WERI-Rb-1 (cell line): Measurements from ENCODE around the gene DNAAF5.

ENCODE experiments used
- DNase-seq: peaks from one replicate; pipeline ENCODE4 v3.0.0-alpha.2; 2020
- H3K27ac ChIP-seq: fragments of 250-450 bp; sonication (Bioruptor Pico); 2 replicates; pipeline ENCODE4 v1.5.1; 2020; ENCODE audit warnings: mild to moderate bottlenecking, moderate library complexity
- H3K27me3 ChIP-seq: fragments of 250-450 bp; sonication (Bioruptor Pico); 2 replicates; pipeline ENCODE4 v1.5.1; 2021; ENCODE audit warnings: mild to moderate bottlenecking, low read depth, moderate library complexity; ENCODE audit not compliant: insufficient read depth, severe bottlenecking
- H3K36me3 ChIP-seq: fragments of 250-450 bp; sonication (Bioruptor Pico); 2 replicates; pipeline ENCODE4 v1.5.1; 2020; ENCODE audit warnings: mild to moderate bottlenecking, moderate library complexity
- H3K4me3 ChIP-seq: 2 replicates; pipeline ENCODE4 v1.5.1; 2011; ENCODE audit warnings: low read depth, mild to moderate bottlenecking, control low read depth, low read length
- H3K9me3 ChIP-seq: fragments of 250-450 bp; sonication (Bioruptor Pico); 2 replicates; pipeline ENCODE4 v1.5.1; 2021; ENCODE audit warnings: mild to moderate bottlenecking, moderate library complexity; ENCODE audit not compliant: severe bottlenecking
- CTCF ChIP-seq: IDR thresholded peaks from 2 replicates; pipeline ENCODE4 v1.5.1; 2011; ENCODE audit warnings: low read depth, mild to moderate bottlenecking, control low read depth, inconsistent platforms, low read length

The DNAAF5 gene

DNA sequence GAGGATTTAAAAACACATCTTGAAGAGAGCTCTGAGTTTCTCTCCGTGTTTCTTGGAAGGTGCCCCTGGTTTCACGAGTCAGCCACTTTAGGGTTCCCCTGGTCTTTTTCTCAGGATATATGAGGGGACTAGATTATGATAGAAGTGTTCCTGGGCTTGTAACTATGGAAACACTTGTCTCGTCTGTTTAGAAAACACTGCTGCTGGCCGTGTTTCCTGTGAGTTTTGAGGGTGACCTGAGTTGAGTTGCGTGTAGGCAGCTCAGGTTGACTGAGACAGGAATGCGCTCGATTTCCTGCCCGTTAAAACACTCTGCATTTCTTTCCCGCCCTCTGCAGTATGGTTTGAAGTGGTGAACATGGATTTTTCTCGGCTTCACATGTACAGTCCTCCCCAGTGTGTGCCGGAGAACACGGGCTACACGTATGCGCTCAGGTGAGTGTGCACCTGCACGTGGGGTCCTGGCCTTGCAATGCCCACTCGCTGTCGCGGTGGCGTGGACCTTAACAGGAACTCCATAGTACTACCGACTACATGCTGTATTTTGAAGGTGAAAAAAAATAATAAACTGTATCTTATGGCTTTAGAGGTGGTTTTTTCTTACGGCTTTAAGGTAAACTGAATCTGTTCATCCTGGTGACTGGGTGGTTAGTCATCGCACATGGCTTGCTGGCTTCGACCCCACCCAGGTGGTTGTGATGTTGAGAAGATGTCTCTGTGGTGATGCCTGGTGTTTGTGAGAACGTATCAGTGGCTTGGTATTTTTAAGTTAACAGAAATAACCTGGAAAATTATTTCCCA lies 105.9 kb downstream of the DNAAF5 start, which contains the start of gene SUN1:
Gene SUN1 (plus strand): TSS at position 310 of the 801 bp plus-strand sequence. CDS start 49 bp downstream, at position 359.
- TF ChIP-seq CTCF, result no peak
- Histone ChIP-seq H3K4me3 (no peak within 1 kb of the TSS), H3K9me3 (no peaks in the 10 kb centered on the region), H3K27ac (no peak within 1 kb of the TSS), H3K36me3 (peaks cover 35% of the 10 kb centered on the region), H3K27me3 (no peaks in the 10 kb centered on the region)
- DNase-seq, result no peak

GRCh38 chr7:832968-833424 lies 106.5 kb downstream of the DNAAF5 start:
- Histone ChIP-seq H3K36me3 (peaks cover 32% of the 10 kb centered on the region), H3K4me3 (no peak overlapping the region), H3K9me3 (no peaks in the 10 kb centered on the region), H3K27ac (no peak overlapping the region), H3K27me3 (no peaks in the 10 kb centered on the region)
- no peak for TF ChIP-seq CTCF
- no peak for DNase-seq

DNA sequence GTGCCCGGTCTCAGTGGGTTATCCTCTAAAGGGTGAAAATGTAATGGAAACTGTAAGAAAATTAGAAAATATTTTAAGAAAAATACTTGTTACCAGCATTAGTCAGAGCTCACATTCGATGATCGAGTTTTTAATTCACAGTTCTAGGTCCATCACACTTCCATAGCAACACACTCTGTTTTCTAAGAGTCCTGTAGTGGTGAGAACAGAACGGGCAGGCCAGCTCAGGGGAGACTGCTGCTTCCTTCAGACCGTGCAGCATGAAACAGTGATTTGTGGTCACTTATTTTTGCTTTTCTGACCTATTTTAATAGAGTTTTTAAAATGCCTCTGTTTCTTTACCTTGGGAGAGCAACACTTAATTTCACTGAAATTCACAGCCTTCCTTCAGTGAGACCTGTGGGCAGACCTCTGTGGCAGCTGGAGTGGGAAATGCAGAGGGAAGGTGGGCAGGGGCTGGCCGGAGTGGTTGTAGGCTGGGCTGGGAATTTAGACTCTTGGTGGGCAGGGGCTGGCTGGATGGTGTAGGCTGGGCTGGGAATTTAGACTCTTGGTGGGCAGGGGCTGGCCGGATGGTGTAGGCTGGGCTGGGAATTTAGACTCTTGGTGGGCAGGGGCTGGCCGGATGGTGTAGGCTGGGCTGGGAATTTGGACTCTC lies 107.2 kb downstream of the DNAAF5 start:
- H3K27me3 ChIP-seq, result no peaks in the 10 kb centered on the region
- H3K4me3 ChIP-seq, result no peak overlapping the region
- H3K9me3 ChIP-seq, result no peaks in the 10 kb centered on the region
- peaks cover 39% of the 10 kb centered on the region for H3K36me3 ChIP-seq
- DNase-seq, result no peak
- H3K27ac ChIP-seq, result no peak overlapping the region
- TF ChIP-seq CTCF, result no peak

DNA sequence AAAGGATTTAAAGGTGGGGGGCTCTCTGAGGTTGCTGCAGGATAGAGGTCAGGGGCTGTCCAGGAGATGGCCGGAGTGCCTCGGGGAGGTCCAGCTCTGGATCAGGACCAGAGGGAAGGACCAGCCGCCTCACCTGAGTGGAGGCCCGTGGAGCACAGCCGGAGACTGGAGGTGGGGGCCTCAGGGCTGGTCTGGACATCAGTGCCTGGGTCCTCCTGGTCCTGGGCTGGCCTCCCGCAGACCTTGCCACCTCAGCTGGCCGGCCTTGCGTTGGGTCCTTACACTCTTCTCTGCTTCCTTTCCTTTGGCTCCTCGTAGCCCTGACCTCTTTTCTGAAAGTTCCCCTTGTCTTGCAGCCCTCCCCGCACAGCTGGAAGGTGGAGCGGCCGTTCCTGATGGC lies 107.8 kb downstream of the DNAAF5 start:
- no peak for TF ChIP-seq CTCF
- H3K27ac ChIP-seq, result peak overlapping the region; percentile 94
- no peaks in the 10 kb centered on the region for H3K27me3 ChIP-seq
- H3K4me3 ChIP-seq, result no peak overlapping the region
- no peak for DNase-seq
- H3K9me3 ChIP-seq, result no peaks in the 10 kb centered on the region
- H3K36me3 ChIP-seq, result peaks cover 44% of the 10 kb centered on the region

DNA sequence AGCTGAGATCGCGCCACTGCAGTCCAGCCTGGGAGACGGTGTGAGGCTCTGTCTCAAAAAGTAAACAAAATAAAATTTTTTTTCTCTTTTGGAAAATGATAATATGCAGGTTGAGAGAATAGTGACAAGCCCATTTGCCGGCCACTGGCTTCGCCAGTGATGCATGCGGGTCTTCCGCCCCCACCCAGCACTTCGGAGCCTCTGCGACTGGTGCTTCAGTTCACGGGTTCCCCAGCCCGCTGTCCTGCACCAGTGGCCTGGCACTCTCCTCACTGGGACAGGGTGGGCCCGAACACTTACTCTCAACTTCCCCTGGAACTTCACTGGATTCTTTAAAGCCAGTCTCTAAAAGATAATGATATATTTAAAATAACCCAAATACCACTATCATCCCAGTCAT lies 108.5 kb downstream of the DNAAF5 start:
- H3K36me3 ChIP-seq, result peaks cover 52% of the 10 kb centered on the region
- peak overlapping the region; percentile 94 for H3K27ac ChIP-seq
- H3K4me3 ChIP-seq, result no peak overlapping the region
- no peaks in the 10 kb centered on the region for H3K27me3 ChIP-seq
- H3K9me3 ChIP-seq, result no peaks in the 10 kb centered on the region
- DNase-seq, result no peak
- no peak for TF ChIP-seq CTCF
